ENCODE results near the gene RPS16.

The RPS16 gene

GRCh38 chr19:39445196-39446111 lies 9.7 kb upstream of the RPS16 start, which contains the start of gene SUPT5H:
Gene SUPT5H, plus strand, starts transcription at chr19:39445582. Its CDS starts 309 bp downstream, at chr19:39445891.
- TF ChIP-seq JUND (IDR thresholded peaks at IDR 0.05; ENCODE audit: low read depth): no peak
- in situ Hi-C loops (cut with HindIII; ENCODE audit: low pct_unique_long_range_greater_than_20kb, low sequenced_read_pairs): no loop called here
- peak; percentile 82 to 97 for DNase-seq (ENCODE audit: low read depth in 1 of 2, low spot score in 1 of 2)

GRCh38 chr19:39444598-39445195 lies 8.9 kb upstream of the RPS16 start:
- in situ Hi-C loops (cut with HindIII; ENCODE audit: low pct_unique_long_range_greater_than_20kb, low sequenced_read_pairs): no loop called here
- no peak for TF ChIP-seq JUND (IDR thresholded peaks at IDR 0.05; ENCODE audit: low read depth)
- DNase-seq (ENCODE audit: low read depth in 1 of 2, low spot score in 1 of 2): no peak

- no peak for TF ChIP-seq JUND (IDR thresholded peaks at IDR 0.05; ENCODE audit: low read depth)
Observed at GRCh38 chr19:39438270-39438934, 2.7 kb upstream of the RPS16 start.

GRCh38 chr19:39436350-39436716 lies 584 bp upstream of the RPS16 start:
- in situ Hi-C loops (cut with HindIII; ENCODE audit: low pct_unique_long_range_greater_than_20kb, low sequenced_read_pairs): no loop called here
- no peak for DNase-seq (ENCODE audit: low read depth in 1 of 2, low spot score in 1 of 2)

More at GRCh38 chr19:39438270-39438934, 2.7 kb upstream of the RPS16 start:
- in situ Hi-C loops (cut with HindIII; ENCODE audit: low pct_unique_long_range_greater_than_20kb, low sequenced_read_pairs): no loop called here
- DNase-seq (ENCODE audit: low read depth in 1 of 2, low spot score in 1 of 2): no peak

GRCh38 chr19:39434123-39435076 lies 1.3 kb downstream of the RPS16 start:
- in situ Hi-C loops (cut with HindIII; ENCODE audit: low pct_unique_long_range_greater_than_20kb, low sequenced_read_pairs): no loop called here
- DNase-seq (ENCODE audit: low read depth in 1 of 2, low spot score in 1 of 2): no peak
- TF ChIP-seq JUND (IDR thresholded peaks at IDR 0.05; ENCODE audit: low read depth): no peak

More at GRCh38 chr19:39436350-39436716, 584 bp upstream of the RPS16 start:
- no peak for TF ChIP-seq JUND (IDR thresholded peaks at IDR 0.05; ENCODE audit: low read depth)

GRCh38 chr19:39433480-39434079 lies 2.2 kb downstream of the RPS16 start:
- no peak for TF ChIP-seq JUND (IDR thresholded peaks at IDR 0.05; ENCODE audit: low read depth)
- DNase-seq (ENCODE audit: low read depth in 1 of 2, low spot score in 1 of 2): no peak
- in situ Hi-C loops (cut with HindIII; ENCODE audit: low pct_unique_long_range_greater_than_20kb, low sequenced_read_pairs): no loop called here

GRCh38 chr19:39432677-39433025 lies 3.1 kb downstream of the RPS16 start:
- in situ Hi-C loops (cut with HindIII; ENCODE audit: low pct_unique_long_range_greater_than_20kb, low sequenced_read_pairs): no loop called here
- DNase-seq (ENCODE audit: low read depth in 1 of 2, low spot score in 1 of 2): no peak
- no peak for TF ChIP-seq JUND (IDR thresholded peaks at IDR 0.05; ENCODE audit: low read depth)

GRCh38 chr19:39430675-39431593 lies 4.8 kb downstream of the RPS16 start:
- TF ChIP-seq JUND (IDR thresholded peaks at IDR 0.05; ENCODE audit: low read depth): no peak
- in situ Hi-C loops (cut with HindIII; ENCODE audit: low pct_unique_long_range_greater_than_20kb, low sequenced_read_pairs): no loop called here
- peak in 1 of 2 experiments; percentile 65 for DNase-seq (ENCODE audit: low read depth in 1 of 2, low spot score in 1 of 2)

- peak in 1 of 2 experiments; percentile 55 for DNase-seq (ENCODE audit: low read depth in 1 of 2, low spot score in 1 of 2)
- no peak for TF ChIP-seq JUND (IDR thresholded peaks at IDR 0.05; ENCODE audit: low read depth)
- in situ Hi-C loops (cut with HindIII; ENCODE audit: low pct_unique_long_range_greater_than_20kb, low sequenced_read_pairs): no loop called here
Observed at GRCh38 chr19:39428283-39429112, 7.3 kb downstream of the RPS16 start.

- DNase-seq (ENCODE audit: low read depth in 1 of 2, low spot score in 1 of 2): no peak
- TF ChIP-seq JUND (IDR thresholded peaks at IDR 0.05; ENCODE audit: low read depth): no peak
- in situ Hi-C loops (cut with HindIII; ENCODE audit: low pct_unique_long_range_greater_than_20kb, low sequenced_read_pairs): no loop called here
Observed at GRCh38 chr19:39427707-39428106, 8.0 kb downstream of the RPS16 start.
